ENCODE data around the gene CDKN2C.

- TF ChIP-seq CTCF (IDR thresholded peaks at IDR 0.05): no peak
- no peak for TF ChIP-seq POLR2A (IDR thresholded peaks at IDR 0.05)
Measured at GRCh38 chr1:50981741-50982140, 11.7 kb downstream of the CDKN2C start.

Data from heart left ventricle (tissue), 13 donors.